GM12878 (cell line): ENCODE measurements around the gene DNAAF8. TPM values are rescaled to one million over a fixed set of nuclear protein-coding genes. Genes with fewer than 3 reads are reported as not detected.
A peak's percentile ranks its signal among the peaks of the same experiment; 100 is the strongest.

Experiments used
- ATAC-seq: fragments of 200-7000 bp; cut with Tn5 transposase; 3 replicates; pipeline ENCODE4 v1.9.1; 2020; ENCODE audit warnings: mild to moderate bottlenecking, moderate library complexity
- BruUV-seq: library from RNA; stranded (reverse); fragments of 400-500 nt; replicated peaks from 2 replicates; lab custom pipeline; 2021; lab: Mats Ljungman, UMichigan
- CTCF ChIA-PET: fragments of 300-600 bp; sonication (Branson Sonifier 250); formaldehyde crosslinking; extraction: SDS; loops from one replicate; lab custom pipeline; 2021; ENCODE audit warnings: inconsistent platforms; lab: Yijun Ruan, JAX
- POLR2A ChIA-PET: fragments of 350-600 bp; formaldehyde crosslinking; extraction: SDS; loops from one replicate; lab custom pipeline; 2021; ENCODE audit warnings: inconsistent platforms; lab: Charles Lee
- RAD21 ChIA-PET: fragments of 300-600 bp; sonication (Branson Sonifier 250); formaldehyde crosslinking; loops from one replicate; lab custom pipeline; 2023; ENCODE audit warnings: antibody characterized with exemption; ENCODE audit not compliant: unreplicated experiment; lab: Charles Lee
- SMC1A ChIA-PET: fragments of 300-600 bp; sonication (Branson Sonifier 250); formaldehyde crosslinking; loops from one replicate; lab custom pipeline; 2023; ENCODE audit not compliant: unreplicated experiment, uncharacterized antibody; lab: Charles Lee
- DNase-seq: peaks from one replicate; pipeline ENCODE4 v3.0.0-alpha.2; 2011; ENCODE audit warnings: low read depth, low spot score
- FAIRE-seq: peaks from 3 replicates; lab custom pipeline; 2011; peaks lifted over from hg19 to GRCh38; lab: Jason Lieb, UNC
- H2AFZ ChIP-seq: 2 replicates; pipeline ENCODE4 v1.6.0; 2011; ENCODE audit warnings: low read depth, low read length, control low read depth; ENCODE audit not compliant: control insufficient read depth
- H3K27ac ChIP-seq: 2 replicates; pipeline ENCODE4 v1.5.1; 2011; ENCODE audit warnings: control low read depth; ENCODE audit not compliant: control insufficient read depth, insufficient read depth
- H3K27me3 ChIP-seq, 2 experiments: replicated peaks in 1 of 2; 2 replicates each; pipeline versions ENCODE4 v1.6.0 to v1.6.1; 2011; ENCODE audit warnings: low read length in 1 of 2; ENCODE audit not compliant: control insufficient read depth in 2 of 2, insufficient read depth in 2 of 2
- H3K36me3 ChIP-seq, 2 experiments: 2 replicates each; pipeline ENCODE4 v1.5.1; 2011; ENCODE audit warnings: low read length in 1 of 2; ENCODE audit not compliant: control insufficient read depth in 2 of 2, insufficient read depth in 2 of 2
- H3K4me1 ChIP-seq: 2 replicates; pipeline ENCODE4 v1.6.1; 2011; ENCODE audit warnings: mild to moderate bottlenecking, low read length, moderate library complexity, mixed read lengths; ENCODE audit not compliant: control insufficient read depth, insufficient read depth
- H3K4me2 ChIP-seq: 2 replicates; pipeline ENCODE4 v1.6.0; 2011; ENCODE audit warnings: control low read depth; ENCODE audit not compliant: control insufficient read depth, insufficient read depth
- H3K4me3 ChIP-seq: fragments of 200-600 bp; sonication (generic); 2 replicates; pipeline ENCODE4 v1.5.1; 2016
- H3K79me2 ChIP-seq: 2 replicates; pipeline ENCODE4 v1.6.0; 2011; ENCODE audit warnings: low read length; ENCODE audit not compliant: control insufficient read depth, insufficient read depth
- H3K9ac ChIP-seq: 2 replicates; pipeline ENCODE4 v1.8.0; 2011; ENCODE audit warnings: low read length, control low read depth, mixed read lengths; ENCODE audit not compliant: control insufficient read depth, insufficient read depth
- H3K9me3 ChIP-seq: replicated peaks from 3 replicates; pipeline ENCODE4 v1.5.1; 2011; ENCODE audit warnings: mild to moderate bottlenecking, low read length; ENCODE audit not compliant: control insufficient read depth, insufficient read depth
- H4K20me1 ChIP-seq: 2 replicates; pipeline ENCODE4 v1.6.0; 2011; ENCODE audit not compliant: control insufficient read depth, insufficient read depth
- BHLHE40 ChIP-seq, 2 experiments: fragments of 450-650 bp in 1 of 2; IDR thresholded peaks; 2 replicates each; pipeline ENCODE4 v1.6.1; 2011 to 2017; ENCODE audit warnings: low read depth in 2 of 2, borderline replicate concordance in 1 of 2, improper control_type of control experiment in 1 of 2, low read length in 1 of 2, mild to moderate bottlenecking in 1 of 2
- NFYA ChIP-seq: IDR thresholded peaks from 2 replicates; pipeline ENCODE4 v1.6.1; 2011; ENCODE audit warnings: low read depth, mild to moderate bottlenecking, low read length, improper control_type of control experiment, borderline replicate concordance
- POLR2AphosphoS5 ChIP-seq: IDR thresholded peaks from 2 replicates; pipeline ENCODE4 v1.6.1; 2011; ENCODE audit warnings: mild to moderate bottlenecking, low read length, inconsistent platforms
- SIX5 ChIP-seq: IDR thresholded peaks from 2 replicates; pipeline ENCODE4 v1.6.1; 2011; ENCODE audit warnings: mild to moderate bottlenecking, low read depth, low read length, moderate library complexity; ENCODE audit not compliant: severe bottlenecking
- SMC3 ChIP-seq: IDR thresholded peaks from 2 replicates; pipeline ENCODE4 v1.6.1; 2011; ENCODE audit warnings: low read length, improper control_type of control experiment, borderline replicate concordance
- ZNF24 ChIP-seq: fragments of 450-650 bp; IDR thresholded peaks from 2 replicates; pipeline ENCODE4 v1.6.1; 2017; ENCODE audit warnings: antibody characterized with exemption, mild to moderate bottlenecking
- ZNF384 ChIP-seq: IDR thresholded peaks from 2 replicates; pipeline ENCODE4 v1.6.1; 2012; ENCODE audit warnings: low read depth, mild to moderate bottlenecking, low read length, improper control_type of control experiment, borderline replicate concordance
- WGBS: methylation state at CpG from one replicate; pipeline ENCODE4 v1.1.6; 2016; ENCODE audit warnings: low lambda C conversion rate; ENCODE audit not compliant: insufficient replicate concordance, insufficient coverage; ENCODE audit errors: missing lambda C conversion rate; 5-methylcytosine and 5-hydroxymethylcytosine counted together
- in situ Hi-C: fragments of 300-500 bp; cut with MboI; formaldehyde crosslinking; loops from 9 replicates; pipeline ENCODE4 v1.14.3; 2018; ENCODE audit warnings: mixed read lengths
- intact Hi-C: fragments of 100-400 bp; cut with micrococcal nuclease; formaldehyde crosslinking; loops from one replicate; pipeline ENCODE4 v1.14.2; 2022; ENCODE audit not compliant: unreplicated experiment
- polyA plus RNA-seq, 11 experiments: library from polyadenylated mRNA; depleted of rRNA in 4 of 11; unstranded in 6 of 11; stranded (reverse) in 5 of 11; fragments of >200 nt; fragmentation: Nextera tagmentation in 4 of 11; fragmentation: Illumina TruSeq in 1 of 11; extraction: Ambion mirVana in 4 of 11; extraction: Trizol in 1 of 11; gene quantifications; 1 replicate in 1 of 11; 2 replicates in 10 of 11; pipeline versions ENCODE4 v1.2.1 to v1.2.3, GENCODE V29; 2011 to 2016; ENCODE audit warnings: inconsistent platforms in 2 of 11, missing spikeins in 2 of 11, low read depth in 1 of 11
- total RNA-seq, 4 experiments: library from RNA; depleted of rRNA in 3 of 4; stranded (reverse); fragments of >200 nt in 3 of 4; fragmentation: Illumina TruSeq in 1 of 4; extraction: Trizol in 1 of 4; gene quantifications; 2 replicates each; pipeline versions ENCODE4 v1.2.1 to v1.2.3, GENCODE V29; 2013 to 2021
- TF ChIP-seq, protein P1 (sequence below): IDR thresholded peaks from 2 replicates; pipeline ENCODE4 v1.6.1; 2012; ENCODE audit warnings: low read depth, low read length, improper control_type of control experiment
- TF ChIP-seq, protein P2 (sequence below): fragments of 450-650 bp; IDR thresholded peaks from 2 replicates; pipeline ENCODE4 v1.6.1; 2017; ENCODE audit warnings: borderline replicate concordance
- TF ChIP-seq, protein P3 (sequence below): fragments of 450-650 bp; IDR thresholded peaks from 2 replicates; pipeline ENCODE4 v1.6.1; 2016; ENCODE audit warnings: mild to moderate bottlenecking, moderate library complexity, borderline replicate concordance

Gene DNAAF8
- total and polyA plus RNA-seq, 10 of the 15 experiments (the other 5 are each of a cell fraction or from before 2014, with no cell fraction given), result 0.01 to 0.78 (median 0.22) TPM; not detected in 2

DNA sequence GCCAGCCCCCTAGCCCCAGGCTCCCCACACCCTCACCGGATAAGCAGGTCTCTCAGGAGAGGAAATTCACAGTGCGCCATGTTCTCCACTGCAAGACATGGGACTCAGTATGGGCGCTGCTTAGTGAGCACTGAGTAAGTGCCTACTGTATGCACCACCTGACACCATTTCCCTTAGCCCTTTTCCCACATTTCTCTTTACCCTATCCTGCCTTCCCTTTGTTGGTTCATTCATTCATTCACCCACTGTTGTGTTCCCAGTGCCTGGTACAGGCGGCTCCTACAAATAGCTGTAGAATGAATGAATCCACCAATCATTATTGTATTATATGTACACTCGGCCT, 43.7 kb downstream of the DNAAF8 start (continued):
- TF ChIP-seq SMC3 (no peak), ZNF24 (no peak), POLR2AphosphoS5 (no peak)
- TF ChIP-seq, protein P1, sequence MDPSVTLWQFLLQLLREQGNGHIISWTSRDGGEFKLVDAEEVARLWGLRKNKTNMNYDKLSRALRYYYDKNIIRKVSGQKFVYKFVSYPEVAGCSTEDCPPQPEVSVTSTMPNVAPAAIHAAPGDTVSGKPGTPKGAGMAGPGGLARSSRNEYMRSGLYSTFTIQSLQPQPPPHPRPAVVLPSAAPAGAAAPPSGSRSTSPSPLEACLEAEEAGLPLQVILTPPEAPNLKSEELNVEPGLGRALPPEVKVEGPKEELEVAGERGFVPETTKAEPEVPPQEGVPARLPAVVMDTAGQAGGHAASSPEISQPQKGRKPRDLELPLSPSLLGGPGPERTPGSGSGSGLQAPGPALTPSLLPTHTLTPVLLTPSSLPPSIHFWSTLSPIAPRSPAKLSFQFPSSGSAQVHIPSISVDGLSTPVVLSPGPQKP, result no peak
- TF ChIP-seq, protein P2, sequence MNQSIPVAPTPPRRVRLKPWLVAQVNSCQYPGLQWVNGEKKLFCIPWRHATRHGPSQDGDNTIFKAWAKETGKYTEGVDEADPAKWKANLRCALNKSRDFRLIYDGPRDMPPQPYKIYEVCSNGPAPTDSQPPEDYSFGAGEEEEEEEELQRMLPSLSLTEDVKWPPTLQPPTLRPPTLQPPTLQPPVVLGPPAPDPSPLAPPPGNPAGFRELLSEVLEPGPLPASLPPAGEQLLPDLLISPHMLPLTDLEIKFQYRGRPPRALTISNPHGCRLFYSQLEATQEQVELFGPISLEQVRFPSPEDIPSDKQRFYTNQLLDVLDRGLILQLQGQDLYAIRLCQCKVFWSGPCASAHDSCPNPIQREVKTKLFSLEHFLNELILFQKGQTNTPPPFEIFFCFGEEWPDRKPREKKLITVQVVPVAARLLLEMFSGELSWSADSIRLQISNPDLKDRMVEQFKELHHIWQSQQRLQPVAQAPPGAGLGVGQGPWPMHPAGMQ, result no peak

DNA sequence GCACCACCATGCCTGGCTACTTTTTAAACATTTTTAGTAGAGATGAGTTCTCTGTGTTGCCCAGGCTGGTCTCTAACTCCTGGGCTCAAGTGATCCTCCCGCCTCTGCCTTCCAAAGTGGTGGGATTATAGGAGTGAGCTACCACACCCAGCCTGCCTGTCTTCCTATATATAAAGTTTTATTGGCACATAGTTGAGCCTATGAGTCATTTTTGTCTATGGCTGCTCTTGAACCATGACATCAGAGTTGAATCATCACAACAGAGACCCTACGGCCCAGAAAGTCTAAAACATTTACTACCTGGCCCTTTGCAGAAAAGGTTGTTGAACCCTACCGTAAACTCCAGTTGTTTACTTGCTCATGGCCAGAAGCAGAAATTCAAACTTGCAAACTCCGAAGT, 45.9 kb downstream of the DNAAF8 start:
- 66% methylated on average over 4 of the region's 4 CpGs for WGBS
- no peaks in the 10 kb centered on the region for H3K27me3 ChIP-seq
- no peak overlapping the region for H3K9ac ChIP-seq
- H3K4me3 ChIP-seq, result no peak overlapping the region
- no peaks in the 10 kb centered on the region for H3K9me3 ChIP-seq
- DNase-seq, result no peak
- in situ Hi-C loops (no loop called here), intact Hi-C loops (no loop called here)
- no peaks in the 10 kb centered on the region for H3K79me2 ChIP-seq
- FAIRE-seq, result no peak
- SMC1A ChIA-PET, result no interaction called here
- ATAC-seq, result no peak
- H2AFZ ChIP-seq, result no peak overlapping the region
- no peak for TF ChIP-seq ZNF384
- TF ChIP-seq SIX5, result no peak
- no peak for TF ChIP-seq NFYA
- TF ChIP-seq, protein P3, sequence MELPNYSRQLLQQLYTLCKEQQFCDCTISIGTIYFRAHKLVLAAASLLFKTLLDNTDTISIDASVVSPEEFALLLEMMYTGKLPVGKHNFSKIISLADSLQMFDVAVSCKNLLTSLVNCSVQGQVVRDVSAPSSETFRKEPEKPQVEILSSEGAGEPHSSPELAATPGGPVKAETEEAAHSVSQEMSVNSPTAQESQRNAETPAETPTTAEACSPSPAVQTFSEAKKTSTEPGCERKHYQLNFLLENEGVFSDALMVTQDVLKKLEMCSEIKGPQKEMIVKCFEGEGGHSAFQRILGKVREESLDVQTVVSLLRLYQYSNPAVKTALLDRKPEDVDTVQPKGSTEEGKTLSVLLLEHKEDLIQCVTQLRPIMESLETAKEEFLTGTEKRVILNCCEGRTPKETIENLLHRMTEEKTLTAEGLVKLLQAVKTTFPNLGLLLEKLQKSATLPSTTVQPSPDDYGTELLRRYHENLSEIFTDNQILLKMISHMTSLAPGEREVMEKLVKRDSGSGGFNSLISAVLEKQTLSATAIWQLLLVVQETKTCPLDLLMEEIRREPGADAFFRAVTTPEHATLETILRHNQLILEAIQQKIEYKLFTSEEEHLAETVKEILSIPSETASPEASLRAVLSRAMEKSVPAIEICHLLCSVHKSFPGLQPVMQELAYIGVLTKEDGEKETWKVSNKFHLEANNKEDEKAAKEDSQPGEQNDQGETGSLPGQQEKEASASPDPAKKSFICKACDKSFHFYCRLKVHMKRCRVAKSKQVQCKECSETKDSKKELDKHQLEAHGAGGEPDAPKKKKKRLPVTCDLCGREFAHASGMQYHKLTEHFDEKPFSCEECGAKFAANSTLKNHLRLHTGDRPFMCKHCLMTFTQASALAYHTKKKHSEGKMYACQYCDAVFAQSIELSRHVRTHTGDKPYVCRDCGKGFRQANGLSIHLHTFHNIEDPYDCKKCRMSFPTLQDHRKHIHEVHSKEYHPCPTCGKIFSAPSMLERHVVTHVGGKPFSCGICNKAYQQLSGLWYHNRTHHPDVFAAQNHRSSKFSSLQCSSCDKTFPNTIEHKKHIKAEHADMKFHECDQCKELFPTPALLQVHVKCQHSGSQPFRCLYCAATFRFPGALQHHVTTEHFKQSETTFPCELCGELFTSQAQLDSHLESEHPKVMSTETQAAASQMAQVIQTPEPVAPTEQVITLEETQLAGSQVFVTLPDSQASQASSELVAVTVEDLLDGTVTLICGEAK, result peak; percentile 69; the same call in 1 of the 2 replicates
- no peak for TF ChIP-seq BHLHE40 (IDR thresholded peaks at IDR 0.05; ENCODE audit: borderline replicate concordance in 1 of 2, low read depth in 2 of 2, low read length in 1 of 2)
- RAD21 ChIA-PET, result no interaction called here
- CTCF ChIA-PET, result no interaction called here
- no peaks in the 10 kb centered on the region for H4K20me1 ChIP-seq
- no TSS peak for BruUV-seq
- no peak overlapping the region for H3K27ac ChIP-seq
- H3K4me1 ChIP-seq, result no peaks in the 10 kb centered on the region
- no peak overlapping the region for H3K4me2 ChIP-seq
- H3K36me3 ChIP-seq, result no peaks in the 10 kb centered on the region
- POLR2A ChIA-PET, result no interaction called here
